NCI-H524 (cell line): ENCODE results near the gene SMIM44.

Experiments
- DNase-seq, 2 experiments: peaks; one replicate each; lab custom pipeline; 2025; lab: John Stamatoyannopoulos, UW

The SMIM44 gene

GRCh38 chr19:3434630-3435553 is 48.3 kb downstream of the SMIM44 start:
- DNase-seq: peak; percentile 94 to 95

- no peak for DNase-seq
These were observed 49.3 kb downstream of the SMIM44 start for GRCh38 chr19:3433805-3434540.

- no peak for DNase-seq
These were observed 49.9 kb downstream of the SMIM44 start for GRCh38 chr19:3433313-3433712.
